GM21447 (cell line): ENCODE data around the gene YIPF7.
A peak's percentile ranks its signal among the peaks of the same experiment; 100 is the strongest.

Source experiments
- ATAC-seq: cut with Tn5 transposase; IDR thresholded peaks from one replicate; pipeline ENCODE4 v1.9.1; 2021; ENCODE audit not compliant: unreplicated experiment

Gene YIPF7

GRCh38 chr4:44651425-44651824 lies at the start of gene YIPF7:
Gene YIPF7, minus strand, starts transcription at chr4:44651625. Its CDS starts 1,525 bp downstream, at chr4:44650100.
- no peak for ATAC-seq

GRCh38 chr4:44701037-44701436 lies 49.6 kb upstream of the YIPF7 start:
- ATAC-seq, result no peak

- ATAC-seq, result no peak
Observed at GRCh38 chr4:44700427-44700826, 49.0 kb upstream of the YIPF7 start.

GRCh38 chr4:44684648-44685047 lies 33.2 kb upstream of the YIPF7 start:
- no peak for ATAC-seq

GRCh38 chr4:44679060-44679459 lies 27.6 kb upstream of the YIPF7 start:
- ATAC-seq, result peak; percentile 2

- ATAC-seq, result peak; percentile 96
Observed at GRCh38 chr4:44678094-44679041, 26.9 kb upstream of the YIPF7 start, which contains the start of gene GUF1. Gene GUF1, plus strand, starts transcription at chr4:44678420. Its CDS starts 203 bp downstream, at chr4:44678623.

- ATAC-seq, result no peak
Observed at GRCh38 chr4:44675366-44675765, 23.9 kb upstream of the YIPF7 start.

- no peak for ATAC-seq
Observed at GRCh38 chr4:44674471-44674870, 23.0 kb upstream of the YIPF7 start.

- ATAC-seq, result no peak
Observed at GRCh38 chr4:44671636-44672035, 20.2 kb upstream of the YIPF7 start.

GRCh38 chr4:44670506-44671199 lies 19.2 kb upstream of the YIPF7 start:
- ATAC-seq, result no peak

GRCh38 chr4:44668526-44668925 lies 17.1 kb upstream of the YIPF7 start:
- no peak for ATAC-seq

- no peak for ATAC-seq
Observed at GRCh38 chr4:44663539-44664263, 12.3 kb upstream of the YIPF7 start.

GRCh38 chr4:44662623-44663005 lies 11.2 kb upstream of the YIPF7 start:
- peak; percentile 61 for ATAC-seq

GRCh38 chr4:44661940-44662622 lies 10.7 kb upstream of the YIPF7 start:
- no peak for ATAC-seq

- ATAC-seq, result no peak
Observed at GRCh38 chr4:44660396-44660795, 9.0 kb upstream of the YIPF7 start.

- no peak for ATAC-seq
Observed at GRCh38 chr4:44652002-44652401, 577 bp upstream of the YIPF7 start.

- ATAC-seq, result no peak
Observed at GRCh38 chr4:44646151-44646550, 5.3 kb downstream of the YIPF7 start.

GRCh38 chr4:44638091-44638490 lies 13.3 kb downstream of the YIPF7 start:
- ATAC-seq, result no peak

- no peak for ATAC-seq
Observed at GRCh38 chr4:44632733-44633132, 18.7 kb downstream of the YIPF7 start.

GRCh38 chr4:44632089-44632488 lies 19.3 kb downstream of the YIPF7 start:
- no peak for ATAC-seq
